Kidney glomerular epithelial cell (primary cell): ENCODE measurements around the gene CFHR1.
A peak's percentile ranks its signal among the peaks of the same experiment; 100 is the strongest.
"Not testable (repeated sequence)": the region's sequence is repeated elsewhere in the genome, so short reads cannot be mapped to it uniquely, and the experiment has no call there.

Source experiments
- DNase-seq: peaks from one replicate; lab custom pipeline; 2025; lab: John Stamatoyannopoulos, UW

CFHR1 gene

DNA sequence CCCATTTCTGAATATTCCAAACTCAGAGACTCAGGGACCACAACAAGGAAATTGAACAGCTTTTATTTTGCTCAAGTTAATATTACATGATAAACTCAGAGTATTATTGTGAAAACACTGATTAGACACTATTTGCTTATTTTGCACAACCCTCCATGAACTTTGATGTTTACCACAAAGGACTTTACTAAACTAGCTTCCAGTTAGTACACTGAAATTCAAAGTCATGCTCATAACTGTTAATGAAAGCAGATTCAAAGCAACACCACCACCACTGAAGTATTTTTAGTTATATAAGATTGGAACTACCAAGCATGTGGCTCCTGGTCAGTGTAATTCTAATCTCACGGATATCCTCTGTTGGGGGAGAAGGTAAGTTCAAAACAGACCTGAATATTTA is at the start of gene CFHR1:
Gene CFHR1, plus strand, starts transcription at position 201 of the 400 bp plus-strand sequence. Its CDS starts 114 bp downstream, at position 315.
- not testable (repeated sequence) for DNase-seq

- DNase-seq: not testable (repeated sequence)
These were observed 49.7 kb upstream of the CFHR1 start for GRCh38 chr1:196769823-196770222.

DNA sequence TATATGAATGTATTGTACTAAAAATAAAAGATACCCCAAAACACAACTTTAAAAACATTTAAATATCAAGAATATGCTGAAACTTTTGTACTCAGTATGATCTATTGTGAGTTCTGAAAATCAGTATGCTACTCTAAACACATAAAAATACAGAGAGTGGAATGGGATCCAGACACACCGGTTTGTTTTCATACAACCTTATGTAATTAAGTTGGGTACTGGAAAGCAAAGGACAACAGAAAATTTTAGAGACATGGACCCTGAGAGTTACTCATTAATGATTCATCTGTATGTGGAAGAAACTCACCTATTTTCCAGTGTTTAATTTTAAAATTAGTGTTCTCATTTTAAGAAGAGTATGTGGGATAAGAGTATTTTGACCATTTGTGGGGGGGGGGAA is 45.8 kb upstream of the CFHR1 start:
- no peak for DNase-seq

GRCh38 chr1:196774175-196774574 is 45.4 kb upstream of the CFHR1 start:
- DNase-seq: no peak

GRCh38 chr1:196774603-196775002 is 44.9 kb upstream of the CFHR1 start, which contains the start of gene CFHR3:
Gene CFHR3 (plus strand): TSS chr1:196774840. CDS start chr1:196774887, 47 bp downstream.
- DNase-seq: no peak

DNA sequence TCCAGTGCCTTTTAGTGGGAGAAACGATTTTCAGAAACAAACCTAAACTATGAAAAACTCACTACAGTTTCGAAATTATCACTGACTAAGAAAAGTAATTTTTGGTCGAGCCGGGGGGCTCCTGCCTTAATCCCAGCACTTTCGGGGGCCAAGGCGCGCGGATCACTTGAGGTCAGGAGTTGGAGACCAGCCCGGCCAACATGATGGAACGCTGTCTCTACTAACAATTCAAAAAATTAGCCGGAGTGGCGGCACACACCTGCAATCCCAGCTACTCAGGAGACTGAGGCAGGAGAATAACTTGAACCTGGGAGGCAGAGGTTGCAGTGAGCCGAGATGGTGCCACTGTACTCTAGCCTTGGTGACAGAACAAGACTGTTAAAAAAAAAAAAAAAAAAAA is 41.9 kb upstream of the CFHR1 start:
- DNase-seq: no peak

DNA sequence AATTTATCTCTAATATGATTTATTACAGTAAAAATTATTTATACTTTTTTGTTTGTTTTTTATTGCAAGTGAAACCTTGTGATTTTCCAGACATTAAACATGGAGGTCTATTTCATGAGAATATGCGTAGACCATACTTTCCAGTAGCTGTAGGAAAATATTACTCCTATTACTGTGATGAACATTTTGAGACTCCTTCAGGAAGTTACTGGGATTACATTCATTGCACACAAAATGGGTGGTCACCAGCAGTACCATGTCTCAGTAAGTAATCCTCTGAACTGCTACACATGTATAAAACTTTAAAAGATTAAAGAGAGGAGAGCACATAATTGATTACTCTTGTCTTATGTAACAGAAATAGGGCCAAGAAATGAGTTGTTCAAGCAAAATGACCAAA is 40.4 kb upstream of the CFHR1 start:
- DNase-seq: no peak

- not testable (repeated sequence) for DNase-seq
These were observed 28.3 kb upstream of the CFHR1 start for GRCh38 chr1:196791252-196791651.

DNA sequence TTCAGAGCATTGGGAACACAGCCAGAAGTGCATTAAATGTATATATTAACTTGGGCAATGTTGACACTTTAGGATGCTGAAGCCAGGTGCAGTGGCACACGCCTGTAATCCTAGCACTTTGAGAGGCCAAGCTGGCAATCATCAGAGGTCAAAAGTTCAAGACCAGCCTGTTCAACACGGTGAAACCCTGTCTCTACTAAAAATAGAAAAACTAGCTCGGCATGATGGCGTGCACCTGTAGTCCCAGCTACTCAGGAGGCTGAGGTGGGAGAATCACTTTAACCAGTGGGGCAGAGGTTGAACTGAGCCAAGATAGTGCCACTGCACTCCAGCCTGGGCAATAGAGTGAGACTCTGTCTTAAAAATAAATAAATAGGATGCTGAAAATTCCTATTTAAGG is 25.4 kb upstream of the CFHR1 start:
- not testable (repeated sequence) for DNase-seq

GRCh38 chr1:196797891-196798290 is 21.6 kb upstream of the CFHR1 start:
- DNase-seq: no peak

GRCh38 chr1:196801920-196802319 is 17.6 kb upstream of the CFHR1 start:
- not testable (repeated sequence) for DNase-seq

DNA sequence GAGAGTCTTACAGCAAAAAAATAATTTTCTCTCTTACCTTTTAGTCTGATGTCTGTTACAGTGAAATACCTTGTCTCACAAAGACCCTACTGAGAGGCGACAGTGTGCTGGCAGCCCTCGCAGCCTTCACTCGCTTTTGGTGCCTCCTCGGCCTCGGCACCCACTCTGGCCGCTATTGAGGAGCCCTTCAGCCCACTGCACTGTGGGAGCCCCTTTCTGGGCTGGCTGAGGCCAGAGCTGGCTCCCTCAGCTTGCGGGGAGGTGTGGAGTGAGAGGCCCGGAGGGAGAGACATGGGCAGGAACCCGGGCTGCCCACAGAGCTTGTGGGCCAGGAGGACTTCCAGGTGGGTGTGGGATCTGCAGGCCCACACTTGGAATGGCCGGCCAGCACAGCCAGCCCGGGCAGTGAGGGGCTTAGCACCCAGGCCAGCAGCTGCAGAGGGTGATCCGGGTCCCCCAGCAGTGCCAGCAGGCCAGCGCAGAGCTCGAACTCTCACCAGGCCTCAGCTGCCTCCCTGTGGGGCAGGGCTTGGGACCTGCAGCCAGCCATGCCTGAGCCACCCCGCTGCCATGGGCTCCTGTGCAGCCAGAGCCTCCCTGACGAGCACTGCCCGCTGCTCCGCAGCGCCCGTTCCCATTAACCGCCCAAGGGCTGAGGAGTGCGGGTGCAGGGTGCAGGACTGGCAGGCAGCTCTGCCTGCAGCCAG is 10.8 kb upstream of the CFHR1 start:
- no peak for DNase-seq

DNA sequence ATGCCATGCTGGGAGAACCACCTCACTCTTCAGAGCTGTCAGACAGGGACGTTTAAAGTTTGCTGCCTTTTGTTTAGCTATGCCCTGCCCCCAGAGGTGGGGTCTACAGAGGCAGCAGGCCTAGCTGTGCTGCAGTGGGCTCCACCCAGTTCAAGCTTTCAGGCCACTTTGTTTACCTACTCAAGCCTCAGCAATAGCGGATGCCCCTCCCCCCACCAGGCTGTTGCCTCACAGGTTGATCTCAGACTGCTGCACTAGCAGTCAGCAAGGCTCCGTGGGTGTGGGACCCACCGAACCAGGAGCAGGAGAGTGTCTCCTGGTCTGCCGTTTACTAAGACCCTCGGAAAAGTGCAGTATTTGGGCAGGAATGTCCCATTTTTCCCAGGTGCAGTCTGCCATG is 2.1 kb upstream of the CFHR1 start:
- DNase-seq: not testable (repeated sequence)

GRCh38 chr1:196827860-196828259 is 8.3 kb downstream of the CFHR1 start:
- peak; percentile 9 for DNase-seq

- not testable (repeated sequence) for DNase-seq
These were observed 30.3 kb downstream of the CFHR1 start for GRCh38 chr1:196849613-196850492.

- no peak for DNase-seq
These were observed 36.5 kb downstream of the CFHR1 start for GRCh38 chr1:196856053-196856452.

GRCh38 chr1:196857188-196857587 is 37.7 kb downstream of the CFHR1 start:
- no peak for DNase-seq

GRCh38 chr1:196858811-196859210 is 39.3 kb downstream of the CFHR1 start:
- DNase-seq: no peak

GRCh38 chr1:196860323-196860884 is 40.9 kb downstream of the CFHR1 start:
- DNase-seq: no peak

DNA sequence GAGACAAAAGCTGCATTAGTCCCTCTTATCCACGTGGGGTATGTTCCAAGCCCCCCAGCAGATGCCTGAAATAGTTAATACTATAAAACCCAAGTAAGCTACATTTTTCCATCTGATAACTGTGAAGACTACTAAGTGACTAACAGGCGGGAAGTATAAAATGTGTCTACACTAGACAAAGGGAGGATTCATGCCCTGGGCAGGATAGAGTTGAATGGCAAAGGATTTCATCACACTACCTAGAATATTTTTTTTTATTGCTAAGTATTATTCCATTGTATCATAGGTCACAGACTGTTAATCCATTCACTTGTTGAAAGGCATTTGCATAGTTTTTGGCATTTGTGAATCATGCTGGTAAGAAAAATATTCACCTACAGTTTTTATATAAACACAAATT is 41.9 kb downstream of the CFHR1 start:
- no peak for DNase-seq

- no peak for DNase-seq
These were observed 47.4 kb downstream of the CFHR1 start for GRCh38 chr1:196866974-196867373.

DNA sequence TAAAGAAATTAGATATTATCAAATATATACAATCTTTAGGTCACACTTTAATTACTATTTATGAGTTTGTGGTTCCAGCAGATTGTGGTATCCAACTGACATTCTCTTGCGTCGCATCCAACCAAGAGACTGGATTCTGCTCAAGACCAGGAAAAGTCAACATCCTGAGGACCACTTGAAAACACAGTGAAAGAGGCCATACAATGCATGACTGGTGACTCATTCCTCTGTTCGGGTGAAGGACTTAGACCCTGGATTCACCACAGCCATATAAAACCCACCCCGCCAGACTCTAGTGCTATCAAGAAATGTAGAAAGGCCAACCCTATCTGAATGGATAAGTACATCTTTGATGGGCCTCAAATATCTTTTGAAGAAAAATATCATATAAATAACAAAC is 53.9 kb downstream of the CFHR1 start:
- no peak for DNase-seq

DNA sequence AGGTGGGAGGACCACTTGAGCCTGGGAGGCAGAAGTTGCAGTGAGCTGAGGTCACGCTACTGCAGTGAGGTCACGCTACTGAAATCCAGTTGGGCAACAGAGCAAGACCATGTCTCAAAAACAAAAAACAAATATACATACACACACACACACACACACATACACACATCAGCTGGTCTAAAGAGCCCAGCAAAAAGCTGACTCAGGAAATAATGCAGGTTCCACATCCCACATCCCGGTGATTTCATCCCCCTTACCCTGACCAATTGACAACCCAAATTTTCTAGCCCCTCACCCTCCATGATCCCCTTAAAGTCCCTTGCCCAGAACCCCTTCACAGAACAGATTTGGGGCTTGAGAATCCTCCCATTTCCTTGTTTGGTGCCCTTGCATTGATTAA is 56.4 kb downstream of the CFHR1 start:
- no peak for DNase-seq
